Stomach smooth muscle (tissue), 2 donors: ENCODE measurements around the gene KCNAB2.
"Not testable (repeated sequence)": the region's sequence is repeated elsewhere in the genome, so short reads cannot be mapped to it uniquely, and the experiment has no call there.

ENCODE experiments used
- H3K27ac ChIP-seq: one replicate; pipeline ENCODE4 v1.7.0; 2013; ENCODE audit warnings: mild to moderate bottlenecking, low read length, inconsistent platforms
- H3K27me3 ChIP-seq, 2 donors: one replicate each; pipeline ENCODE4 v1.7.0; 2013; ENCODE audit warnings: low read length in 2 of 2; ENCODE audit not compliant: insufficient read depth in 2 of 2, control insufficient read depth in 1 of 2
- H3K36me3 ChIP-seq, 2 donors: one replicate each; pipeline ENCODE4 v1.7.0; 2013; ENCODE audit warnings: low read length in 2 of 2; ENCODE audit not compliant: control insufficient read depth in 2 of 2, insufficient read depth in 2 of 2
- H3K4me1 ChIP-seq: one replicate; pipeline ENCODE4 v1.7.0; 2013; ENCODE audit warnings: low read length; ENCODE audit not compliant: control insufficient read depth, insufficient read depth
- H3K4me3 ChIP-seq, 2 donors: one replicate each; pipeline ENCODE4 v1.7.0; 2013; ENCODE audit warnings: low read length in 2 of 2
- H3K9ac ChIP-seq, 2 donors: one replicate each; pipeline ENCODE4 v1.7.0; 2013; ENCODE audit warnings: low read length in 2 of 2, mild to moderate bottlenecking in 1 of 2
- H3K9me3 ChIP-seq, 2 donors: one replicate each; pipeline ENCODE4 v1.7.0; 2013; ENCODE audit warnings: low read length in 2 of 2; ENCODE audit not compliant: control insufficient read depth in 2 of 2
- donor health status: healthy.
- donor health status: Pancreatic carcinoma.

KCNAB2 gene

GRCh38 chr1:6059866-6060265, 14.2 kb downstream of the KCNAB2 start:
- peaks cover 3% of the 10 kb centered on the region for H3K4me1 ChIP-seq
- H3K4me3 ChIP-seq: no peak overlapping the region
- H3K27ac ChIP-seq: no peak overlapping the region
- H3K27me3 ChIP-seq: peaks cover 0 to 3% of the 10 kb centered on the region in 2 donors
- no peak overlapping the region for H3K9ac ChIP-seq
- no peaks in the 10 kb centered on the region for H3K36me3 ChIP-seq
- no peaks in the 10 kb centered on the region for H3K9me3 ChIP-seq

GRCh38 chr1:6062670-6063069, 17.0 kb downstream of the KCNAB2 start:
- H3K4me3 ChIP-seq: no peak overlapping the region
- H3K27ac ChIP-seq: no peak overlapping the region
- no peaks in the 10 kb centered on the region for H3K9me3 ChIP-seq
- peaks cover 3% of the 10 kb centered on the region for H3K4me1 ChIP-seq
- no peaks in the 10 kb centered on the region for H3K36me3 ChIP-seq
- peaks cover 0 to 3% of the 10 kb centered on the region in 2 donors for H3K27me3 ChIP-seq
- H3K9ac ChIP-seq: no peak overlapping the region

- H3K9ac ChIP-seq, H3K27me3 ChIP-seq, H3K9me3 ChIP-seq, H3K27ac ChIP-seq, H3K36me3 ChIP-seq, H3K4me1 ChIP-seq, H3K4me3 ChIP-seq: not testable (repeated sequence)
Measured at GRCh38 chr1:6063532-6064053, 17.9 kb downstream of the KCNAB2 start.

GRCh38 chr1:6065093-6065858, 19.6 kb downstream of the KCNAB2 start:
- Histone ChIP-seq H3K9me3 (no peaks in the 10 kb centered on the region), H3K9ac (no peak overlapping the region), H3K36me3 (no peaks in the 10 kb centered on the region), H3K27me3 (peaks cover 0 to 3% of the 10 kb centered on the region in 2 donors), H3K27ac (no peak overlapping the region), H3K4me3 (no peak overlapping the region), H3K4me1 (no peaks in the 10 kb centered on the region)

- H3K27ac ChIP-seq: no peak overlapping the region
- H3K9me3 ChIP-seq: no peaks in the 10 kb centered on the region
- H3K4me1 ChIP-seq: no peaks in the 10 kb centered on the region
- no peak overlapping the region for H3K4me3 ChIP-seq
- H3K36me3 ChIP-seq: no peaks in the 10 kb centered on the region
- H3K9ac ChIP-seq: no peak overlapping the region
- H3K27me3 ChIP-seq: peaks cover 0 to 3% of the 10 kb centered on the region in 2 donors
Measured at GRCh38 chr1:6066680-6067079, 21.0 kb downstream of the KCNAB2 start.

- Histone ChIP-seq H3K36me3 (no peaks in the 10 kb centered on the region), H3K4me1 (no peaks in the 10 kb centered on the region)
Measured at GRCh38 chr1:6068073-6068472, 22.4 kb downstream of the KCNAB2 start.

GRCh38 chr1:6068932-6069331, 23.2 kb downstream of the KCNAB2 start:
- H3K4me1 ChIP-seq: no peaks in the 10 kb centered on the region
- no peak overlapping the region for H3K9ac ChIP-seq
- H3K4me3 ChIP-seq: no peak overlapping the region
- peaks cover 0 to 1% of the 10 kb centered on the region in 2 donors for H3K27me3 ChIP-seq
- no peaks in the 10 kb centered on the region for H3K9me3 ChIP-seq
- no peak overlapping the region for H3K27ac ChIP-seq
- no peaks in the 10 kb centered on the region for H3K36me3 ChIP-seq

More at GRCh38 chr1:6068073-6068472, 22.4 kb downstream of the KCNAB2 start:
- Histone ChIP-seq H3K27me3 (peaks cover 0 to 3% of the 10 kb centered on the region in 2 donors), H3K9ac (no peak overlapping the region), H3K4me3 (no peak overlapping the region), H3K9me3 (no peaks in the 10 kb centered on the region), H3K27ac (no peak overlapping the region)

GRCh38 chr1:6069573-6069972, 23.9 kb downstream of the KCNAB2 start:
- H3K27ac ChIP-seq: no peak overlapping the region
- H3K4me3 ChIP-seq: no peak overlapping the region
- H3K27me3 ChIP-seq: no peaks in the 10 kb centered on the region
- H3K9ac ChIP-seq: no peak overlapping the region
- H3K36me3 ChIP-seq: no peaks in the 10 kb centered on the region
- no peaks in the 10 kb centered on the region for H3K9me3 ChIP-seq
- no peaks in the 10 kb centered on the region for H3K4me1 ChIP-seq

- Histone ChIP-seq H3K27me3 (no peaks in the 10 kb centered on the region), H3K36me3 (no peaks in the 10 kb centered on the region), H3K9ac (no peak overlapping the region), H3K4me3 (no peak overlapping the region), H3K9me3 (no peaks in the 10 kb centered on the region), H3K27ac (no peak overlapping the region), H3K4me1 (no peaks in the 10 kb centered on the region)
Measured at GRCh38 chr1:6070450-6070974, 24.8 kb downstream of the KCNAB2 start.

- Histone ChIP-seq H3K27ac (no peak overlapping the region), H3K36me3 (no peaks in the 10 kb centered on the region), H3K9me3 (no peaks in the 10 kb centered on the region), H3K4me3 (no peak overlapping the region), H3K4me1 (no peaks in the 10 kb centered on the region), H3K9ac (no peak overlapping the region), H3K27me3 (no peaks in the 10 kb centered on the region)
Measured at GRCh38 chr1:6071219-6071618, 25.5 kb downstream of the KCNAB2 start.
